K562 (cell line): Measurements from ENCODE around the gene CDCA3. TPM values are rescaled to one million over a fixed set of nuclear protein-coding genes. Genes with fewer than 3 reads are reported as not detected.

Experiments
- ATF1 ChIP-seq, 2 experiments: fragments of 450-650 bp in 1 of 2; IDR thresholded peaks; 2 replicates each; pipeline ENCODE4 v1.6.1; 2016; ENCODE audit warnings: missing compliant biosample characterization in 1 of 2, missing genetic modification characterization in 1 of 2
- BRD4 ChIP-seq: fragments of 200-600 bp; sonication (generic); IDR thresholded peaks from 2 replicates; pipeline ENCODE4 v1.6.1; 2017; ENCODE audit warnings: inconsistent platforms
- CTCF ChIP-seq, 3 experiments: IDR thresholded peaks in 2 of 3; conservative IDR thresholded peaks in 1 of 3; 2 replicates each; pipeline ENCODE4 v1.5.1; 2011 to 2012; ENCODE audit warnings: low read length in 3 of 3, mild to moderate bottlenecking in 3 of 3, control low read depth in 2 of 3, improper control_type of control experiment in 1 of 3, inconsistent platforms in 1 of 3, low read depth in 1 of 3, mixed read lengths in 1 of 3, moderate library complexity in 1 of 3; ENCODE audit not compliant: insufficient read depth in 2 of 3
- E4F1 ChIP-seq: fragments of 250-450 bp; sonication (Bioruptor Pico); IDR thresholded peaks from 2 replicates; pipeline ENCODE4 v1.5.0; 2021; ENCODE audit warnings: mild to moderate bottlenecking, borderline replicate concordance
- EGR1 ChIP-seq: fragments of 450-650 bp; conservative IDR thresholded peaks from 2 replicates; pipeline ENCODE4 v1.6.1; 2017; ENCODE audit warnings: mild to moderate bottlenecking
- HMGXB4 ChIP-seq: sonication (generic); formaldehyde crosslinking; IDR thresholded peaks from 2 replicates; pipeline ENCODE4 v1.8.1; 2023; ENCODE audit warnings: mild to moderate bottlenecking, missing genetic modification reagents
- KAT7 ChIP-seq: sonication (generic); formaldehyde crosslinking; IDR thresholded peaks from 2 replicates; pipeline ENCODE4 v1.8.0; 2022; ENCODE audit warnings: missing genetic modification reagents, mild to moderate bottlenecking, borderline replicate concordance
- KDM5B ChIP-seq: fragments of 200-600 bp; sonication (generic); IDR thresholded peaks from 2 replicates; pipeline ENCODE4 v1.6.1; 2012; ENCODE audit warnings: low read depth, mild to moderate bottlenecking, moderate library complexity, low read length, control low read depth, inconsistent platforms; ENCODE audit not compliant: insufficient replicate concordance
- MTF1 ChIP-seq: fragments of 250-450 bp; sonication (Bioruptor Pico); IDR thresholded peaks from 2 replicates; pipeline ENCODE4 v1.9.0; 2021; ENCODE audit warnings: moderate library complexity, mild to moderate bottlenecking, inconsistent platforms, borderline replicate concordance
- SIRT6 ChIP-seq: IDR thresholded peaks from one replicate; pipeline ENCODE4 v1.6.1; 2012; ENCODE audit warnings: low read depth, mild to moderate bottlenecking, control low read depth, inconsistent platforms, low read length, moderate library complexity
- SMARCC2 ChIP-seq: fragments of 450-650 bp; IDR thresholded peaks from 2 replicates; pipeline ENCODE4 v1.6.1; 2017; ENCODE audit warnings: antibody characterized with exemption, moderate library complexity, mild to moderate bottlenecking, low read depth
- SP2 ChIP-seq: IDR thresholded peaks from 2 replicates; pipeline ENCODE4 v1.6.1; 2011; ENCODE audit warnings: mild to moderate bottlenecking, low read depth, low read length, moderate library complexity; ENCODE audit not compliant: poor library complexity, severe bottlenecking; ENCODE audit errors: extremely low read depth
- TBP ChIP-seq: optimal IDR thresholded peaks from 2 replicates; pipeline ENCODE3; 2011; ENCODE audit warnings: low read depth, low read length, improper control_type of control experiment
- YBX1 ChIP-seq: fragments of 450-650 bp; IDR thresholded peaks from 2 replicates; pipeline ENCODE4 v1.7.1; 2016; ENCODE audit warnings: mild to moderate bottlenecking
- ZHX1 ChIP-seq: fragments of 150-350 bp; conservative IDR thresholded peaks from 2 replicates; pipeline ENCODE4 v1.6.1; 2014; ENCODE audit warnings: low read length
- ZNF12 ChIP-seq: sonication (generic); formaldehyde crosslinking; IDR thresholded peaks from 2 replicates; pipeline ENCODE4 v1.4.0; 2020; ENCODE audit warnings: mild to moderate bottlenecking, missing genetic modification reagents
- ZNF436 ChIP-seq: fragments of 250-450, 450-650 bp; sonication (Bioruptor Pico); formaldehyde crosslinking; IDR thresholded peaks from 2 replicates; pipeline ENCODE4 v1.7.0; 2020; ENCODE audit warnings: mild to moderate bottlenecking
- ZNF444 ChIP-seq: fragments of 250-450 bp; sonication (Bioruptor Pico); IDR thresholded peaks from 2 replicates; pipeline ENCODE4 v1.4.0; 2020; ENCODE audit warnings: mild to moderate bottlenecking, moderate library complexity
- polyA plus RNA-seq, 8 experiments: library from polyadenylated mRNA; depleted of rRNA in 4 of 8; stranded (reverse) in 5 of 8; unstranded in 3 of 8; fragments of >200 nt; fragmentation: Nextera tagmentation in 2 of 8; fragmentation: Illumina TruSeq in 1 of 8; extraction: Ambion mirVana in 2 of 8; extraction: Trizol in 1 of 8; gene quantifications; 2 replicates each; pipeline versions ENCODE4 v1.2.1 to v1.2.3, GENCODE V29; 2011 to 2014; ENCODE audit warnings: inconsistent platforms in 1 of 8, missing spikeins in 1 of 8
- total RNA-seq, 7 experiments: library from RNA; depleted of rRNA in 6 of 7; stranded (reverse); fragments of >200 nt in 6 of 7; fragmentation: Illumina TruSeq in 2 of 7; extraction: Trizol in 2 of 7; gene quantifications; 2 replicates each; pipeline versions ENCODE4 v1.2.1 to v1.2.3, GENCODE V29; 2011 to 2021; ENCODE audit warnings: low replicate concordance in 1 of 7

The CDCA3 gene
- total and polyA plus RNA-seq, 9 of the 15 experiments (the other 6 are each of a cell fraction or from before 2014, with no cell fraction given) = 24.2 to 80.8 (median 55.1) TPM

- TF ChIP-seq E4F1 (CRISPR knock-in tag) = no peak
- TF ChIP-seq HMGXB4 = no peak
- TF ChIP-seq SMARCC2 = no peak
- peak; percentile 45 for TF ChIP-seq TBP
- no peak for TF ChIP-seq ZNF444 (CRISPR knock-in tag)
- TF ChIP-seq EGR1 = peak; percentile 81
- no peak for TF ChIP-seq KDM5B
- no peak for TF ChIP-seq SP2
- TF ChIP-seq ATF1 (CRISPR knock-in tag; IDR thresholded peaks at IDR 0.05) = no peak
- 0 out of 2 replicates have a peak, but pooled peaks have one; percentile 22 for TF ChIP-seq ATF1 (tag; IDR thresholded peaks at IDR 0.05)
- TF ChIP-seq YBX1 = no peak
- TF ChIP-seq BRD4 = no peak
- no peak for TF ChIP-seq MTF1 (CRISPR knock-in tag)
- TF ChIP-seq ZNF12 (CRISPR knock-in tag) = no peak
- no peak for TF ChIP-seq SIRT6
- no peak for TF ChIP-seq ZHX1
- TF ChIP-seq KAT7 (CRISPR knock-in tag) = 0 out of 2 replicates have a peak, but pooled peaks have one; percentile 44
- no peak for TF ChIP-seq CTCF (IDR thresholded peaks at IDR 0.05 in 2 of 3, conservative IDR thresholded peaks at IDR 0.05 in 1 of 3; ENCODE audit: insufficient read depth in 2 of 3, low read depth in 1 of 3, low read length in 3 of 3)
- no peak for TF ChIP-seq ZNF436
Observed at GRCh38 chr12:6873094-6874014, 22.3 kb upstream of the CDCA3 start, which contains the start of gene SPSB2 (continued).
